ENCODE results near the gene GBX1. TPM values are rescaled to one million over a fixed set of nuclear protein-coding genes. Genes with fewer than 3 reads are reported as not detected.

The GBX1 gene
- total RNA-seq, 2 donors from 2014 or later: not detected

- no peak for TF ChIP-seq POLR2A (IDR thresholded peaks at IDR 0.05)
- TF ChIP-seq CTCF (IDR thresholded peaks at IDR 0.05): no peak
- Histone ChIP-seq H3K36me3 (replicated peaks in 1 of 2; ENCODE audit: insufficient read depth in 1 of 2, low read depth in 2 of 2) (peaks cover 0 to 18% of the 10 kb centered on the region in 2 donors), H3K27me3 (no peaks in the 10 kb centered on the region), H3K4me3 (no peak overlapping the region), H3K4me1 (peaks cover 38% of the 10 kb centered on the region), H3K27ac (no peak overlapping the region), H3K9me3 (no peaks in the 10 kb centered on the region)
- DNase-seq (no peak), ATAC-seq (no peak)
- intact Hi-C loops (cut with DNase I): loop anchor here (10.0 kb wide), 1 partner anchor 222 kb away; no protein-coding TSS in a partner anchor
- WGBS, 2 donors: 90 to 91% methylated on average over 16 to 27 of the region's 27 CpGs
These were observed 50.7 kb downstream of the GBX1 start for GRCh38 chr7:151116603-151117440.

- TF ChIP-seq POLR2A (IDR thresholded peaks at IDR 0.05) (peak in 1 of 3 donors; percentile 50), CTCF (IDR thresholded peaks at IDR 0.05) (no peak)
- Histone ChIP-seq H3K4me3 (no peak overlapping the region), H3K36me3 (replicated peaks in 1 of 2; ENCODE audit: insufficient read depth in 1 of 2, low read depth in 2 of 2) (peaks cover 0 to 15% of the 10 kb centered on the region in 2 donors), H3K27me3 (no peaks in the 10 kb centered on the region), H3K9me3 (no peaks in the 10 kb centered on the region), H3K4me1 (peaks cover 47% of the 10 kb centered on the region), H3K27ac (peak overlapping the region in 2 of 4 donors; percentile 26 to 41)
- DNase-seq (peak; percentile 52 to 77 (median 72)), ATAC-seq (peak; percentile 51)
- intact Hi-C loops (cut with DNase I): loop anchor here (10.0 kb wide), 1 partner anchor 221 kb away; no protein-coding TSS in a partner anchor
- 51 to 71% methylated on average over 6 to 14 of the region's 14 CpGs for WGBS, 2 donors
These were observed 51.6 kb downstream of the GBX1 start for GRCh38 chr7:151115836-151116418.

- peaks cover 52% of the 10 kb centered on the region for H3K4me1 ChIP-seq
- H3K27ac ChIP-seq: peak overlapping the region in 2 of 4 donors; percentile 26 to 41
- H3K4me3 ChIP-seq: no peak overlapping the region
- peak; percentile 41 for ATAC-seq
- no peaks in the 10 kb centered on the region for H3K9me3 ChIP-seq
- no peaks in the 10 kb centered on the region for H3K27me3 ChIP-seq
- H3K36me3 ChIP-seq (replicated peaks in 1 of 2; ENCODE audit: insufficient read depth in 1 of 2, low read depth in 2 of 2): peaks cover 0 to 15% of the 10 kb centered on the region in 2 donors
- TF ChIP-seq CTCF (IDR thresholded peaks at IDR 0.05) (no peak), POLR2A (IDR thresholded peaks at IDR 0.05) (no peak)
- intact Hi-C loops (cut with DNase I): loop anchor here (10.0 kb wide), 1 partner anchor 220 kb away; no protein-coding TSS in a partner anchor
- WGBS, 2 donors: 8% methylated on average over 89 of the region's 114 CpGs; no CpG with 5 or more reads in 1 of the 2 donors
- peak in 2 of 4 donors; percentile 21 to 37 for DNase-seq
These were observed 52.2 kb downstream of the GBX1 start for GRCh38 chr7:151115121-151115835.

GRCh38 chr7:151114151-151115090 is 53.1 kb downstream of the GBX1 start:
- intact Hi-C loops (cut with DNase I): loop anchor here (10.0 kb wide), 1 partner anchor 220 kb away; no protein-coding TSS in a partner anchor
- DNase-seq (peak in 3 of 4 donors; percentile 41 to 64 (median 43)), ATAC-seq (peak; percentile 19)
- peak overlapping the region in 2 of 4 donors; percentile 35 to 63 for H3K27ac ChIP-seq
- no peaks in the 10 kb centered on the region for H3K9me3 ChIP-seq
- WGBS, 2 donors: 21 to 39% methylated on average over 19 to 80 of the region's 101 CpGs
- H3K4me1 ChIP-seq: peaks cover 52% of the 10 kb centered on the region
- H3K36me3 ChIP-seq (replicated peaks in 1 of 2; ENCODE audit: insufficient read depth in 1 of 2, low read depth in 2 of 2): peaks cover 0 to 11% of the 10 kb centered on the region in 2 donors
- H3K27me3 ChIP-seq: no peaks in the 10 kb centered on the region
- TF ChIP-seq CTCF (IDR thresholded peaks at IDR 0.05) (no peak), POLR2A (IDR thresholded peaks at IDR 0.05) (no peak)
- no peak overlapping the region for H3K4me3 ChIP-seq

Measured in body of pancreas (tissue), 4 donors.